Gastrocnemius medialis (tissue), 4 donors: ENCODE data around the gene TENM3. TPM values are rescaled to one million over a fixed set of nuclear protein-coding genes. Genes with fewer than 3 reads are reported as not detected.

Source experiments
- ATAC-seq, 2 donors: fragments of 150-250 bp; one replicate each; pipeline ENCODE4 v1.9.1; 2016
- DNase-seq, 2 donors: peaks; one replicate each; pipeline ENCODE4 v3.0.0-alpha.2; 2019
- H3K27ac ChIP-seq, 4 donors: fragments of 200-600 bp; sonication (generic); 1 replicate in 1 of 4; 2 replicates in 3 of 4; pipeline ENCODE4 v1.5.1; 2016 to 2018; ENCODE audit warnings: mild to moderate bottlenecking in 2 of 4, moderate library complexity in 1 of 4
- H3K27me3 ChIP-seq, 3 donors: fragments of 200-600 bp; sonication (generic) in 2 of 3; 1 replicate in 1 of 3; 2 replicates in 2 of 3; pipeline versions ENCODE4 v1.5.1 to v1.6.0; 2016 to 2019; ENCODE audit warnings: mild to moderate bottlenecking in 1 of 3, moderate library complexity in 1 of 3
- H3K36me3 ChIP-seq, 2 donors: fragments of 200-600 bp; sonication (generic) in 1 of 2; one replicate each; pipeline ENCODE4 v1.5.1; 2017 to 2018
- H3K4me1 ChIP-seq, 2 donors: fragments of 200-600 bp; sonication (generic) in 1 of 2; one replicate each; pipeline ENCODE4 v1.5.1; 2016 to 2017; ENCODE audit warnings: mild to moderate bottlenecking in 2 of 2
- H3K4me3 ChIP-seq, 4 donors: fragments of 200-600 bp; sonication (generic) in 3 of 4; 1 replicate in 1 of 4; 2 replicates in 3 of 4; pipeline ENCODE4 v1.5.1; 2016 to 2019; ENCODE audit warnings: mild to moderate bottlenecking in 2 of 4
- H3K9me3 ChIP-seq, 3 donors: fragments of 200-600 bp; sonication (generic) in 2 of 3; 1 replicate in 1 of 3; 2 replicates in 2 of 3; pipeline ENCODE4 v1.5.1; 2016 to 2019
- CTCF ChIP-seq, 5 experiments: fragments of 450-650 bp in 3 of 5; fragments of 200-600 bp in 2 of 5; sonication (generic) in 2 of 5; IDR thresholded peaks in 4 of 5; conservative IDR thresholded peaks in 1 of 5; 1 replicate in 4 of 5; 2 replicates in 1 of 5; pipeline ENCODE4 v1.5.1; 2016 to 2019; ENCODE audit warnings: antibody characterized with exemption in 5 of 5, mild to moderate bottlenecking in 3 of 5, moderate library complexity in 3 of 5
- POLR2A ChIP-seq, 2 donors: fragments of 450-650 bp; IDR thresholded peaks; one replicate each; pipeline ENCODE4 v1.6.1; 2017; ENCODE audit warnings: antibody characterized with exemption in 2 of 2, mild to moderate bottlenecking in 2 of 2, moderate library complexity in 2 of 2
- in situ Hi-C, 4 donors: fragments of 200-750 bp; cut with MboI; loops; one replicate each; pipeline versions ENCODE4 v1.15.0 to v1.8.0; 2017; ENCODE audit warnings: low sequenced_read_pairs in 4 of 4
- intact Hi-C: fragments of 100-400 bp; cut with DNase I; formaldehyde crosslinking; loops from one replicate; pipeline ENCODE4 v1.15.1; 2023; ENCODE audit warnings: low total_unique reads
- total RNA-seq, 4 donors: library from RNA; depleted of rRNA; stranded (reverse); fragments of >200 nt; gene quantifications; one replicate each; pipeline versions ENCODE4 v1.1.0 to v1.2.3, GENCODE V29; 2016

The TENM3 gene
- total RNA-seq, 4 donors from 2014 or later = 8.3 to 16.2 (median 12.3) TPM

GRCh38 chr4:182314537-182314936, 71.3 kb downstream of the TENM3 start:
- Histone ChIP-seq H3K4me1 (no peaks in the 10 kb centered on the region), H3K27me3 (no peaks in the 10 kb centered on the region), H3K27ac (no peak overlapping the region), H3K4me3 (no peak overlapping the region), H3K36me3 (no peaks in the 10 kb centered on the region), H3K9me3 (peaks cover 0 to 13% (median 0%) of the 10 kb centered on the region in 3 donors)
- TF ChIP-seq POLR2A (IDR thresholded peaks at IDR 0.05) (no peak), CTCF (IDR thresholded peaks at IDR 0.05 in 4 of 5, conservative IDR thresholded peaks at IDR 0.05 in 1 of 5) (no peak)
- intact Hi-C loops (no loop called here), in situ Hi-C loops (no loop called here)
- no peak for DNase-seq
- ATAC-seq = no peak

DNA sequence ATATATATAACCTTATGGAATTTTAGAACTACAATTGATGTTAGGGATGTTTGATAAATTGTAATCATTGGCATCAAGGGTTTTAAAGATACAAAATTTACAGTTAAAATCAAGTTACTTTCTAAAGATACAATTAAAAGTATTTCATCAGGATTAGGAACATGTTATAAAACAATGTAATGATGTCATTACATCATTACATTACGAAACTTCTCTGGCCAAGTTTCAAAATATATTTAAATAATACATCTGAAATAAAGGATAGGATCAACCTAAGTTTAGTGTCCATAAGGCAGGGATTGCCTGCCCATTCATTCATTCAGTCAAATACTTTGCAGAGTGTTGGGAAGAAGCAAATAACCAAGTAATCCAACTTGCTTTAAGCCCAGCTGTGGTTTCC, 75.1 kb downstream of the TENM3 start:
- H3K9me3 ChIP-seq = peaks cover 0 to 13% (median 0%) of the 10 kb centered on the region in 3 donors
- no peaks in the 10 kb centered on the region for H3K27me3 ChIP-seq
- no peaks in the 10 kb centered on the region for H3K4me1 ChIP-seq
- H3K36me3 ChIP-seq = no peaks in the 10 kb centered on the region
- no peak overlapping the region for H3K4me3 ChIP-seq
- no peak overlapping the region for H3K27ac ChIP-seq
- in situ Hi-C loops (no loop called here), intact Hi-C loops (no loop called here)
- no peak for DNase-seq
- ATAC-seq = no peak
- TF ChIP-seq CTCF (IDR thresholded peaks at IDR 0.05 in 4 of 5, conservative IDR thresholded peaks at IDR 0.05 in 1 of 5) (no peak), POLR2A (IDR thresholded peaks at IDR 0.05) (no peak)

GRCh38 chr4:182320092-182320491, 76.9 kb downstream of the TENM3 start:
- Histone ChIP-seq H3K27ac (no peak overlapping the region), H3K4me1 (no peaks in the 10 kb centered on the region), H3K27me3 (no peaks in the 10 kb centered on the region), H3K36me3 (no peaks in the 10 kb centered on the region), H3K9me3 (peaks cover 0 to 3% (median 0%) of the 10 kb centered on the region in 3 donors), H3K4me3 (no peak overlapping the region)
- ATAC-seq = no peak
- DNase-seq = no peak
- intact Hi-C loops (no loop called here), in situ Hi-C loops (no loop called here)
- TF ChIP-seq POLR2A (IDR thresholded peaks at IDR 0.05) (no peak), CTCF (IDR thresholded peaks at IDR 0.05 in 4 of 5, conservative IDR thresholded peaks at IDR 0.05 in 1 of 5) (no peak)

DNA sequence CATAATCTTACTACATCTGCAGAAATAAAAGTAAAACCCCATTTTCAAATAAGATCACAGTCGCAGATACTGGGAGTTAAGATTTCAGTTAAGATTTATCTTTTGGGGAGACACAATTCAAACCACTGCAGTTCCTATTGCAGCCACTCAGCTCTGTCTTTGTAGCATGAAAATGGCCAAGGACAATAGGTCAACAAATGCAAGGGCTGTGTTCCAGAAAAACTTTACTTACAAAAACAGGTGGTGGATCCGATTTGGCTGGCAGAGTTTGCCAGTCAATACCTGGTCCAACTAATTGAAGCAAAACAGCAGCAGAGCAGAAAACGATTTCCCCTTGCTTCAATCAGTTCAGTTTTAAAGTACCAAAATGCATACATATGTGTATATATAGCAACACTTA, 77.4 kb downstream of the TENM3 start:
- Histone ChIP-seq H3K27ac (no peak overlapping the region), H3K9me3 (no peaks in the 10 kb centered on the region), H3K36me3 (no peaks in the 10 kb centered on the region), H3K4me1 (no peaks in the 10 kb centered on the region), H3K27me3 (no peaks in the 10 kb centered on the region), H3K4me3 (no peak overlapping the region)
- DNase-seq (no peak), ATAC-seq (no peak)
- intact Hi-C loops = no loop called here
- in situ Hi-C loops = no loop called here
- no peak for TF ChIP-seq POLR2A (IDR thresholded peaks at IDR 0.05)
- TF ChIP-seq CTCF (IDR thresholded peaks at IDR 0.05 in 4 of 5, conservative IDR thresholded peaks at IDR 0.05 in 1 of 5) = no peak

DNA sequence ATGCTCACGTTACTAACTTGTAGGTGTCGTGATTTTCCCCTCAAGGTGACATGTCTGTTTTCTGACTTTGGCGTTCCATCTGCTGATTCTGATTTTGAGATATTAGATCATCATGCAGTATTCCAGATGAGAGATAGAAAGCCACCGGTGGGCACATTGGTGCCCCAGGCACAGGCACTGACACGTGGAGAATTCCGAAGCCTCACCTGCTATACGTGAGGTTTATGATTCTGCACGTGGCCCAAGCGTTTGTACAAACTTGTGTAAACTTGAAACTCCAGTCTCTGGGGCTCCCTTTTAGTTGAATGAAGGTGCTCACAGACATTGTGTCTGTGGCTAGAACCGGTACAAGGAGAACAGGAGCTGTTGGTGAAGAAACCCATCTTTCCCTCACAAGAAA, 81.1 kb downstream of the TENM3 start:
- intact Hi-C loops (no loop called here), in situ Hi-C loops (no loop called here)
- Histone ChIP-seq H3K4me3 (no peak overlapping the region), H3K36me3 (no peaks in the 10 kb centered on the region), H3K27me3 (no peaks in the 10 kb centered on the region), H3K27ac (no peak overlapping the region), H3K4me1 (no peaks in the 10 kb centered on the region), H3K9me3 (no peaks in the 10 kb centered on the region)
- DNase-seq (no peak), ATAC-seq (no peak)
- TF ChIP-seq POLR2A (IDR thresholded peaks at IDR 0.05) = no peak
- TF ChIP-seq CTCF (IDR thresholded peaks at IDR 0.05 in 4 of 5, conservative IDR thresholded peaks at IDR 0.05 in 1 of 5) = no peak
